ENCODE data around the gene OPALIN. TPM values are rescaled to one million over a fixed set of nuclear protein-coding genes. Genes with fewer than 3 reads are reported as not detected.

The OPALIN gene
- total and polyA plus RNA-seq, 10 of the 15 experiments (the other 5 are each of a cell fraction or from before 2014, with no cell fraction given): not detected

DNA sequence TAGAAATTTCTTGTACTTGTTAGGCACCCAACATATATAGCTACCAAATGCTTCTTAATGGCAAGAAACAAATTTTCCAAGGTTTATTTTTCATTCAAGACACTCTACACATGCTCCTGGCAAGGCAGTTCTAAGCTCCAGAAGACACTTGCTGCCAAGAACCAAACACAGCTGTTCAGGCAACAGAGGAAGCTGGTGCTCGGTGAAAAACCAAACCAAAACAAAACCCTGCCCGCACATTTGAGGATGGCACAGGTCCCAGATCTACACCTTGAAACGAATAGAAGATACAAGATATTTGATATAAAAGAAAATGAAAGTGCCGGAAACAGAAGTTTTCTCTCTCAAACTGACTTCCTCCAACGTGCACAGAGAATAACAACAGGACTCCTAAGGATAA is 59.4 kb downstream of the OPALIN start:
- FAIRE-seq (no peak), ATAC-seq (peak; percentile 45; the same call in 2 of the 3 replicates), DNase-seq (ENCODE audit: low read depth, low spot score) (no peak)
- no peaks in the 10 kb centered on the region for H4K20me1 ChIP-seq (ENCODE audit: control insufficient read depth, insufficient read depth)
- intact Hi-C loops (cut with micrococcal nuclease; ENCODE audit: unreplicated experiment) (loop anchor here (10.0 kb wide), 1 partner anchor 255 kb away; the partner anchor contains the start of gene CCNJ), in situ Hi-C loops (cut with MboI) (loop anchor here (5.0 kb wide), 2 partner anchors 72 to 277 kb away; no protein-coding TSS in a partner anchor)
- H3K27me3 ChIP-seq (replicated peaks in 1 of 2; ENCODE audit: control insufficient read depth in 2 of 2, insufficient read depth in 2 of 2, low read length in 1 of 2): no peaks in the 10 kb centered on the region
- peak overlapping the region; percentile 26; the same call in 1 of the 2 replicates for H3K4me2 ChIP-seq (ENCODE audit: control insufficient read depth, insufficient read depth)
- H3K4me3 ChIP-seq: 0 out of 2 replicates have a peak overlapping the region, but pooled peaks have one; percentile 19
- TF ChIP-seq, protein P1, sequence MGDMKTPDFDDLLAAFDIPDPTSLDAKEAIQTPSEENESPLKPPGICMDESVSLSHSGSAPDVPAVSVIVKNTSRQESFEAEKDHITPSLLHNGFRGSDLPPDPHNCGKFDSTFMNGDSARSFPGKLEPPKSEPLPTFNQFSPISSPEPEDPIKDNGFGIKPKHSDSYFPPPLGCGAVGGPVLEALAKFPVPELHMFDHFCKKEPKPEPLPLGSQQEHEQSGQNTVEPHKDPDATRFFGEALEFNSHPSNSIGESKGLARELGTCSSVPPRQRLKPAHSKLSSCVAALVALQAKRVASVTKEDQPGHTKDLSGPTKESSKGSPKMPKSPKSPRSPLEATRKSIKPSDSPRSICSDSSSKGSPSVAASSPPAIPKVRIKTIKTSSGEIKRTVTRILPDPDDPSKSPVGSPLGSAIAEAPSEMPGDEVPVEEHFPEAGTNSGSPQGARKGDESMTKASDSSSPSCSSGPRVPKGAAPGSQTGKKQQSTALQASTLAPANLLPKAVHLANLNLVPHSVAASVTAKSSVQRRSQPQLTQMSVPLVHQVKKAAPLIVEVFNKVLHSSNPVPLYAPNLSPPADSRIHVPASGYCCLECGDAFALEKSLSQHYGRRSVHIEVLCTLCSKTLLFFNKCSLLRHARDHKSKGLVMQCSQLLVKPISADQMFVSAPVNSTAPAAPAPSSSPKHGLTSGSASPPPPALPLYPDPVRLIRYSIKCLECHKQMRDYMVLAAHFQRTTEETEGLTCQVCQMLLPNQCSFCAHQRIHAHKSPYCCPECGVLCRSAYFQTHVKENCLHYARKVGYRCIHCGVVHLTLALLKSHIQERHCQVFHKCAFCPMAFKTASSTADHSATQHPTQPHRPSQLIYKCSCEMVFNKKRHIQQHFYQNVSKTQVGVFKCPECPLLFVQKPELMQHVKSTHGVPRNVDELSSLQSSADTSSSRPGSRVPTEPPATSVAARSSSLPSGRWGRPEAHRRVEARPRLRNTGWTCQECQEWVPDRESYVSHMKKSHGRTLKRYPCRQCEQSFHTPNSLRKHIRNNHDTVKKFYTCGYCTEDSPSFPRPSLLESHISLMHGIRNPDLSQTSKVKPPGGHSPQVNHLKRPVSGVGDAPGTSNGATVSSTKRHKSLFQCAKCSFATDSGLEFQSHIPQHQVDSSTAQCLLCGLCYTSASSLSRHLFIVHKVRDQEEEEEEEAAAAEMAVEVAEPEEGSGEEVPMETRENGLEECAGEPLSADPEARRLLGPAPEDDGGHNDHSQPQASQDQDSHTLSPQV (IDR thresholded peaks at IDR 0.05): no peak
- peak; percentile 38; the same call in 1 of the 2 replicates for TF ChIP-seq GABPA (IDR thresholded peaks at IDR 0.05; ENCODE audit: low read depth)
- peak overlapping the region; percentile 53 for H2AFZ ChIP-seq (ENCODE audit: control insufficient read depth, low read depth, low read length)
- H3K4me1 ChIP-seq (ENCODE audit: control insufficient read depth, insufficient read depth, low read length): peaks cover 6% of the 10 kb centered on the region; the same call in 1 of the 2 replicates
- no peaks in the 10 kb centered on the region for H3K36me3 ChIP-seq (ENCODE audit: control insufficient read depth in 2 of 2, insufficient read depth in 2 of 2, low read length in 1 of 2)
- H3K9ac ChIP-seq (ENCODE audit: control insufficient read depth, insufficient read depth, low read length): no peak overlapping the region
- CTCF ChIA-PET: interaction anchor here (0.5 to 10.9 kb wide), 12 partner anchors 9 to 282 kb away, joined by 3 to 790 read pairs (median 4); no protein-coding TSS in a partner anchor
- no peak overlapping the region for H3K27ac ChIP-seq (ENCODE audit: control insufficient read depth, insufficient read depth)
- POLR2A ChIA-PET: interaction anchor here (1.5 to 1.6 kb wide), 2 partner anchors 70 to 282 kb away, joined by 3 to 6 read pairs; no protein-coding TSS in a partner anchor
- BruUV-seq (replicated peaks): no TSS peak
- RAD21 ChIA-PET (ENCODE audit: unreplicated experiment): interaction anchor here (1.2 to 2.0 kb wide), 3 partner anchors 70 to 282 kb away, joined by 4 to 17 read pairs (median 5); partner anchors contain the start of gene ZNF518A
- no peaks in the 10 kb centered on the region for H3K9me3 ChIP-seq (replicated peaks; ENCODE audit: control insufficient read depth, insufficient read depth, low read length)
- H3K79me2 ChIP-seq (ENCODE audit: control insufficient read depth, insufficient read depth, low read length): no peaks in the 10 kb centered on the region
- SMC1A ChIA-PET (ENCODE audit: uncharacterized antibody, unreplicated experiment): interaction anchor here (0.8 to 2.2 kb wide), 8 partner anchors 30 to 283 kb away, joined by 3 to 11 read pairs (median 3); no protein-coding TSS in a partner anchor
- WGBS (ENCODE audit: insufficient coverage, insufficient replicate concordance, low lambda C conversion rate, missing lambda C conversion rate): 26% methylated on average over 5 of the region's 5 CpGs

Measured in GM12878 (cell line).